GM12872 (cell line): ENCODE data around the gene RANBP9.

ENCODE experiments used
- TF ChIP-seq, protein P1 (sequence below): IDR thresholded peaks from 3 replicates; pipeline ENCODE4 v1.5.1; 2011; ENCODE audit warnings: low read depth, mild to moderate bottlenecking, low read length, moderate library complexity; ENCODE audit not compliant: insufficient read depth

The RANBP9 gene

GRCh38 chr6:13741365-13741764 is 29.7 kb upstream of the RANBP9 start:
- TF ChIP-seq, protein P1, sequence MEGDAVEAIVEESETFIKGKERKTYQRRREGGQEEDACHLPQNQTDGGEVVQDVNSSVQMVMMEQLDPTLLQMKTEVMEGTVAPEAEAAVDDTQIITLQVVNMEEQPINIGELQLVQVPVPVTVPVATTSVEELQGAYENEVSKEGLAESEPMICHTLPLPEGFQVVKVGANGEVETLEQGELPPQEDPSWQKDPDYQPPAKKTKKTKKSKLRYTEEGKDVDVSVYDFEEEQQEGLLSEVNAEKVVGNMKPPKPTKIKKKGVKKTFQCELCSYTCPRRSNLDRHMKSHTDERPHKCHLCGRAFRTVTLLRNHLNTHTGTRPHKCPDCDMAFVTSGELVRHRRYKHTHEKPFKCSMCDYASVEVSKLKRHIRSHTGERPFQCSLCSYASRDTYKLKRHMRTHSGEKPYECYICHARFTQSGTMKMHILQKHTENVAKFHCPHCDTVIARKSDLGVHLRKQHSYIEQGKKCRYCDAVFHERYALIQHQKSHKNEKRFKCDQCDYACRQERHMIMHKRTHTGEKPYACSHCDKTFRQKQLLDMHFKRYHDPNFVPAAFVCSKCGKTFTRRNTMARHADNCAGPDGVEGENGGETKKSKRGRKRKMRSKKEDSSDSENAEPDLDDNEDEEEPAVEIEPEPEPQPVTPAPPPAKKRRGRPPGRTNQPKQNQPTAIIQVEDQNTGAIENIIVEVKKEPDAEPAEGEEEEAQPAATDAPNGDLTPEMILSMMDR = no peak

DNA sequence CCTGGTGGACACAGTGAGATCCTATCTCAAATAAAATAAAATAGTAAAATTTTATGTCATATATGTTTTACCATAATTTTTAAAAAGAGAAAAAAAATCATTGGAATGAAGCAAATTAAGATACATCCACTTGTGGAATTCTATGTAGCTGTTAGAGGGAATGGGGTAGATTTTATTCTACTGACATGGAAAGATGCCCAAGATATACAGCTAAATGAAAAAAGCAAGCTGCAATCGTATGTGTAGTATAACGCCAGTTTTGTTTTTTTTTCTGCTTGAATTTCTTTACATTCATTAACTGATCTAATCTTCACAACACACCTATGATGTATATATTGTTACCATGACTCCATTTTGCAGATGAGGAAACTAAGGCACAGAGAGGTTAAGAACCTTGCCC is 23.4 kb upstream of the RANBP9 start:
- TF ChIP-seq, protein P1 = no peak

- TF ChIP-seq, protein P1 = no peak
Measured at GRCh38 chr6:13733178-13733887, 21.7 kb upstream of the RANBP9 start.

DNA sequence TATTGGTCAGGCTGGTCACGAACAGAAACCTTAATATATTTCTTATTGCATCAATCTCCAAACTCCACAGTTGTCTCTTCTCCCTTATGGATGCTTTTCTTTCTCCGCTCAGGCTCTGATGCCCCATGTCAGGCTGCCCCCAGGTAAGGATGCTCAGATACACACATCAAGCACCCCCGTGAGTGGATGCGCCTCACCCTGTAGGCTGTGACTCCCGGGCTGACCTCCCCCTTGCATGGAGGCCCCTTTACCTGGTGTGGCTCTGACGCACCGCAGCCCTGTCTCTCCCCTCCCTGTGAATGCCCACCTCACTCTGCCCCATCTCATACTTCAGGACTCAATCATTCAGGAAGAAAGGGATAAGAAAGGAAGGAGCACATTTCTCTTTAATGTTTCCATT is 19.1 kb upstream of the RANBP9 start:
- TF ChIP-seq, protein P1 = no peak

- TF ChIP-seq, protein P1 = no peak
Measured at GRCh38 chr6:13729891-13730290, 18.3 kb upstream of the RANBP9 start.

GRCh38 chr6:13725570-13725969 is 13.9 kb upstream of the RANBP9 start:
- TF ChIP-seq, protein P1 = no peak

- TF ChIP-seq, protein P1 = no peak
Measured at GRCh38 chr6:13725052-13725451, 13.4 kb upstream of the RANBP9 start.
